ENCODE results near the gene ULK3. TPM values are rescaled to one million over a fixed set of nuclear protein-coding genes. Genes with fewer than 3 reads are reported as not detected.

ULK3 gene
- total RNA-seq, 1 experiment from 2014 or later, result 48.4 TPM

DNA sequence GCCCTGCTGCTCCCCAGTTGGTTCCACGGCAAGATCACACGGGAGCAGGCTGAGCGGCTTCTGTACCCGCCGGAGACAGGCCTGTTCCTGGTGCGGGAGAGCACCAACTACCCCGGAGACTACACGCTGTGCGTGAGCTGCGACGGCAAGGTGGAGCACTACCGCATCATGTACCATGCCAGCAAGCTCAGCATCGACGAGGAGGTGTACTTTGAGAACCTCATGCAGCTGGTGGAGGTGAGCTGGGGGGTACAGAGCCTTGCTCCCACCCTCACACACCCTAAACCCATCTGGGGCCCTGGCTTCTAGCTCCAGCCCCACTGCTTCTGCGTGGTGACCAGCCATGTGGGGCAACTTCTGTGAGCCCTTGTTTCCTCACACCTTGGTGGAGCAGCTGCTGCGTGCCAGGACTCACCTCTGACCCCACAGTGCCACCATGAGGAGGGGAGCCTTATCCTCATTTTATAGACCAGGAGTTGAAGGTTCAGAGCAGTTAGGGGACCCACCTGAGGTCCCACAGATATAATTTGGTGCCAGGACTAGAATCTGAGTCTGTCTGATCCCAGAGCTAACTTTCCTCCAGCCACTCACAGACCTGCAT, 43.6 kb downstream of the ULK3 start:
- ATAC-seq (no peak), DNase-seq (ENCODE audit: low read depth, low spot score) (no peak)
- Histone ChIP-seq H3K9ac (ENCODE audit: low read length) (no peak overlapping the region; the same call in 1 of the 2 replicates), H3K4me3 (replicated peaks in 1 of 2; ENCODE audit: low read depth in 1 of 2, low read length in 2 of 2) (no peak overlapping the region), H3K9me2 (ENCODE audit: insufficient read depth) (no peaks in the 10 kb centered on the region), H2AFZ (ENCODE audit: low read depth, low read length, poor library complexity, severe bottlenecking) (no peak overlapping the region), H3K9me3 (ENCODE audit: control insufficient read depth in 1 of 2, insufficient read depth in 1 of 2, low read depth in 1 of 2, low read length in 2 of 2) (no peaks in the 10 kb centered on the region), H3K4me2 (ENCODE audit: low read length) (no peak overlapping the region), H3K27me3 (ENCODE audit: insufficient read depth, low read length) (no peaks in the 10 kb centered on the region), H3K79me2 (ENCODE audit: insufficient read depth, low read length) (no peaks in the 10 kb centered on the region; the same call in 1 of the 2 replicates), H3K4me1 (ENCODE audit: control insufficient read depth in 1 of 2, insufficient read depth in 2 of 2, low read length in 2 of 2) (peaks cover 3 to 13% of the 10 kb centered on the region in 2 experiments; a peak in 3 of 4 replicates), H3K27ac (ENCODE audit: low read depth, low read length) (peak overlapping the region; percentile 45), H4K20me1 (ENCODE audit: insufficient read depth) (no peaks in the 10 kb centered on the region), H3K36me3 (ENCODE audit: control insufficient read depth in 1 of 2, insufficient read depth in 2 of 2, low read length in 2 of 2) (peaks cover 13 to 31% of the 10 kb centered on the region in 2 experiments)
- POLR2A ChIA-PET, result interaction anchor here (1.1 kb wide), 1 partner anchor 17 kb away, joined by 3 read pairs; the partner anchor contains the start of gene CSK
- CTCF ChIA-PET, result interaction anchor here (1.0 to 1.5 kb wide), 4 partner anchors 9 to 30 kb away, joined by 3 to 5 read pairs (median 4); no protein-coding TSS in a partner anchor
- intact Hi-C loops (cut with micrococcal nuclease), result no loop called here
- RAD21 ChIA-PET (ENCODE audit: low non-redundant PET in 1 of 2, low total read pairs in 2 of 2, uncharacterized antibody in 2 of 2, unreplicated experiment in 2 of 2), result no interaction called here
- TF ChIP-seq, protein P1, sequence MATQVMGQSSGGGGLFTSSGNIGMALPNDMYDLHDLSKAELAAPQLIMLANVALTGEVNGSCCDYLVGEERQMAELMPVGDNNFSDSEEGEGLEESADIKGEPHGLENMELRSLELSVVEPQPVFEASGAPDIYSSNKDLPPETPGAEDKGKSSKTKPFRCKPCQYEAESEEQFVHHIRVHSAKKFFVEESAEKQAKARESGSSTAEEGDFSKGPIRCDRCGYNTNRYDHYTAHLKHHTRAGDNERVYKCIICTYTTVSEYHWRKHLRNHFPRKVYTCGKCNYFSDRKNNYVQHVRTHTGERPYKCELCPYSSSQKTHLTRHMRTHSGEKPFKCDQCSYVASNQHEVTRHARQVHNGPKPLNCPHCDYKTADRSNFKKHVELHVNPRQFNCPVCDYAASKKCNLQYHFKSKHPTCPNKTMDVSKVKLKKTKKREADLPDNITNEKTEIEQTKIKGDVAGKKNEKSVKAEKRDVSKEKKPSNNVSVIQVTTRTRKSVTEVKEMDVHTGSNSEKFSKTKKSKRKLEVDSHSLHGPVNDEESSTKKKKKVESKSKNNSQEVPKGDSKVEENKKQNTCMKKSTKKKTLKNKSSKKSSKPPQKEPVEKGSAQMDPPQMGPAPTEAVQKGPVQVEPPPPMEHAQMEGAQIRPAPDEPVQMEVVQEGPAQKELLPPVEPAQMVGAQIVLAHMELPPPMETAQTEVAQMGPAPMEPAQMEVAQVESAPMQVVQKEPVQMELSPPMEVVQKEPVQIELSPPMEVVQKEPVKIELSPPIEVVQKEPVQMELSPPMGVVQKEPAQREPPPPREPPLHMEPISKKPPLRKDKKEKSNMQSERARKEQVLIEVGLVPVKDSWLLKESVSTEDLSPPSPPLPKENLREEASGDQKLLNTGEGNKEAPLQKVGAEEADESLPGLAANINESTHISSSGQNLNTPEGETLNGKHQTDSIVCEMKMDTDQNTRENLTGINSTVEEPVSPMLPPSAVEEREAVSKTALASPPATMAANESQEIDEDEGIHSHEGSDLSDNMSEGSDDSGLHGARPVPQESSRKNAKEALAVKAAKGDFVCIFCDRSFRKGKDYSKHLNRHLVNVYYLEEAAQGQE (IDR thresholded peaks at IDR 0.05; ENCODE audit: low read depth), result no peak
- TF ChIP-seq, protein P2, sequence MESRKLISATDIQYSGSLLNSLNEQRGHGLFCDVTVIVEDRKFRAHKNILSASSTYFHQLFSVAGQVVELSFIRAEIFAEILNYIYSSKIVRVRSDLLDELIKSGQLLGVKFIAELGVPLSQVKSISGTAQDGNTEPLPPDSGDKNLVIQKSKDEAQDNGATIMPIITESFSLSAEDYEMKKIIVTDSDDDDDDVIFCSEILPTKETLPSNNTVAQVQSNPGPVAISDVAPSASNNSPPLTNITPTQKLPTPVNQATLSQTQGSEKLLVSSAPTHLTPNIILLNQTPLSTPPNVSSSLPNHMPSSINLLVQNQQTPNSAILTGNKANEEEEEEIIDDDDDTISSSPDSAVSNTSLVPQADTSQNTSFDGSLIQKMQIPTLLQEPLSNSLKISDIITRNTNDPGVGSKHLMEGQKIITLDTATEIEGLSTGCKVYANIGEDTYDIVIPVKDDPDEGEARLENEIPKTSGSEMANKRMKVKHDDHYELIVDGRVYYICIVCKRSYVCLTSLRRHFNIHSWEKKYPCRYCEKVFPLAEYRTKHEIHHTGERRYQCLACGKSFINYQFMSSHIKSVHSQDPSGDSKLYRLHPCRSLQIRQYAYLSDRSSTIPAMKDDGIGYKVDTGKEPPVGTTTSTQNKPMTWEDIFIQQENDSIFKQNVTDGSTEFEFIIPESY (IDR thresholded peaks at IDR 0.05; ENCODE audit: extremely low read depth, insufficient replicate concordance, low read length), result no peak
- TF ChIP-seq SRF (IDR thresholded peaks at IDR 0.05; ENCODE audit: low read depth), result no peak
- TF ChIP-seq, protein P3, sequence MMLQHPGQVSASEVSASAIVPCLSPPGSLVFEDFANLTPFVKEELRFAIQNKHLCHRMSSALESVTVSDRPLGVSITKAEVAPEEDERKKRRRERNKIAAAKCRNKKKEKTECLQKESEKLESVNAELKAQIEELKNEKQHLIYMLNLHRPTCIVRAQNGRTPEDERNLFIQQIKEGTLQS (IDR thresholded peaks at IDR 0.05), result no peak
- no peak for TF ChIP-seq CBX3 (IDR thresholded peaks at IDR 0.05; ENCODE audit: low read depth)
- TF ChIP-seq, protein P4, sequence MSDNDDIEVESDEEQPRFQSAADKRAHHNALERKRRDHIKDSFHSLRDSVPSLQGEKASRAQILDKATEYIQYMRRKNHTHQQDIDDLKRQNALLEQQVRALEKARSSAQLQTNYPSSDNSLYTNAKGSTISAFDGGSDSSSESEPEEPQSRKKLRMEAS (IDR thresholded peaks at IDR 0.05), result no peak
- no peak for TF ChIP-seq RAD21 (IDR thresholded peaks at IDR 0.05; ENCODE audit: low read depth)
- TF ChIP-seq FOSL1 (IDR thresholded peaks at IDR 0.05; ENCODE audit: low read depth), result no peak
- TF ChIP-seq TCF7L2 (IDR thresholded peaks at IDR 0.05; ENCODE audit: borderline replicate concordance, extremely low read depth, insufficient read depth, insufficient read length), result no peak
- no peak for TF ChIP-seq ZNF274 (IDR thresholded peaks at IDR 0.05; ENCODE audit: low read depth, low read length)
- TF ChIP-seq, protein P5, sequence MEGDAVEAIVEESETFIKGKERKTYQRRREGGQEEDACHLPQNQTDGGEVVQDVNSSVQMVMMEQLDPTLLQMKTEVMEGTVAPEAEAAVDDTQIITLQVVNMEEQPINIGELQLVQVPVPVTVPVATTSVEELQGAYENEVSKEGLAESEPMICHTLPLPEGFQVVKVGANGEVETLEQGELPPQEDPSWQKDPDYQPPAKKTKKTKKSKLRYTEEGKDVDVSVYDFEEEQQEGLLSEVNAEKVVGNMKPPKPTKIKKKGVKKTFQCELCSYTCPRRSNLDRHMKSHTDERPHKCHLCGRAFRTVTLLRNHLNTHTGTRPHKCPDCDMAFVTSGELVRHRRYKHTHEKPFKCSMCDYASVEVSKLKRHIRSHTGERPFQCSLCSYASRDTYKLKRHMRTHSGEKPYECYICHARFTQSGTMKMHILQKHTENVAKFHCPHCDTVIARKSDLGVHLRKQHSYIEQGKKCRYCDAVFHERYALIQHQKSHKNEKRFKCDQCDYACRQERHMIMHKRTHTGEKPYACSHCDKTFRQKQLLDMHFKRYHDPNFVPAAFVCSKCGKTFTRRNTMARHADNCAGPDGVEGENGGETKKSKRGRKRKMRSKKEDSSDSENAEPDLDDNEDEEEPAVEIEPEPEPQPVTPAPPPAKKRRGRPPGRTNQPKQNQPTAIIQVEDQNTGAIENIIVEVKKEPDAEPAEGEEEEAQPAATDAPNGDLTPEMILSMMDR (IDR thresholded peaks at IDR 0.05 in 2 of 3, conservative IDR thresholded peaks at IDR 0.05 in 1 of 3; ENCODE audit: borderline replicate concordance in 1 of 3, insufficient read depth in 1 of 3, low read depth in 2 of 3, low read length in 2 of 3), result no peak
- no peak for TF ChIP-seq EGR1 (IDR thresholded peaks at IDR 0.05; ENCODE audit: low read depth)
- no peak for TF ChIP-seq POLR2A (IDR thresholded peaks at IDR 0.05; ENCODE audit: borderline replicate concordance, extremely low read depth, insufficient read depth, insufficient read length)
- no peak for TF ChIP-seq EZH2 (IDR thresholded peaks at IDR 0.05)
- TF ChIP-seq CEBPB (IDR thresholded peaks at IDR 0.05; ENCODE audit: low read depth), result no peak
- TF ChIP-seq ELF1 (IDR thresholded peaks at IDR 0.05; ENCODE audit: borderline replicate concordance, low read depth), result no peak
- TF ChIP-seq ZFX (IDR thresholded peaks at IDR 0.05), result no peak
- no peak for TF ChIP-seq SIN3A (IDR thresholded peaks at IDR 0.05; ENCODE audit: low read depth)
- TF ChIP-seq SP1 (IDR thresholded peaks at IDR 0.05; ENCODE audit: low read depth), result no peak
- no peak for TF ChIP-seq POLR2AphosphoS5 (IDR thresholded peaks at IDR 0.05; ENCODE audit: low read depth, low read length)
- BruUV-seq (replicated peaks), result no TSS peak
